NB4 (cell line): ENCODE data around the gene PRODH2.

Experiments
- CTCF ChIP-seq: IDR thresholded peaks from one replicate; pipeline ENCODE4 v1.5.1; 2012; ENCODE audit warnings: low read depth, low read length
- POLR2A ChIP-seq: IDR thresholded peaks from 2 replicates; pipeline ENCODE4 v1.6.1; 2011; ENCODE audit warnings: mild to moderate bottlenecking; ENCODE audit not compliant: insufficient read length; ENCODE audit errors: extremely low read depth
- TF ChIP-seq, protein P1 (sequence below): IDR thresholded peaks from 2 replicates; pipeline ENCODE4 v1.6.1; 2011; ENCODE audit warnings: low read depth, low read length

- TF ChIP-seq CTCF, result no peak
- TF ChIP-seq, protein P1, sequence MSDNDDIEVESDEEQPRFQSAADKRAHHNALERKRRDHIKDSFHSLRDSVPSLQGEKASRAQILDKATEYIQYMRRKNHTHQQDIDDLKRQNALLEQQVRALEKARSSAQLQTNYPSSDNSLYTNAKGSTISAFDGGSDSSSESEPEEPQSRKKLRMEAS, result no peak
- no peak for TF ChIP-seq POLR2A
These were observed 30.1 kb upstream of the PRODH2 start for GRCh38 chr19:35842666-35843272.
